Measurements from ENCODE around the gene ZDHHC5.
"Not testable (repeated sequence)": the region's sequence is repeated elsewhere in the genome, so short reads cannot be mapped to it uniquely, and the experiment has no call there.

DNA sequence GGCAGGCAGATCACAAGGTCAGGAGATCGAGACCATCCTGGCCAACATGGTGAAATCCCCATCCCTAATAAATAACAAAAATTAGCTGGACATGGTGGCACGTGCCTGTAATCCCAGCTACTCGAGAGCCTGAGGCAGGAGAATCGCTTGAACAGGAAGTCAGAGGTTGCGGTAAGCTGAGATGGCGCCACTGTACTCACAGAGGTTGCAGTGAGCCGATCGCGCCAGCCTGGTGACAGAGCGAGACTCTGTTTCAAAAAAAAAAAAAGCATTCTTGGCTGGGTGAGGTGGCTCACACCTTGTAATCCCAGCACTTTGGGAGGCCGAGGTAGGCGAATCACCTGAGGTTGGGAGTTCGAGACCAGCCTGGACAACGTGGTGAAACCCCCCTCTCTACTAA is 15.7 kb upstream of the ZDHHC5 start:
- TF ChIP-seq, protein P1, sequence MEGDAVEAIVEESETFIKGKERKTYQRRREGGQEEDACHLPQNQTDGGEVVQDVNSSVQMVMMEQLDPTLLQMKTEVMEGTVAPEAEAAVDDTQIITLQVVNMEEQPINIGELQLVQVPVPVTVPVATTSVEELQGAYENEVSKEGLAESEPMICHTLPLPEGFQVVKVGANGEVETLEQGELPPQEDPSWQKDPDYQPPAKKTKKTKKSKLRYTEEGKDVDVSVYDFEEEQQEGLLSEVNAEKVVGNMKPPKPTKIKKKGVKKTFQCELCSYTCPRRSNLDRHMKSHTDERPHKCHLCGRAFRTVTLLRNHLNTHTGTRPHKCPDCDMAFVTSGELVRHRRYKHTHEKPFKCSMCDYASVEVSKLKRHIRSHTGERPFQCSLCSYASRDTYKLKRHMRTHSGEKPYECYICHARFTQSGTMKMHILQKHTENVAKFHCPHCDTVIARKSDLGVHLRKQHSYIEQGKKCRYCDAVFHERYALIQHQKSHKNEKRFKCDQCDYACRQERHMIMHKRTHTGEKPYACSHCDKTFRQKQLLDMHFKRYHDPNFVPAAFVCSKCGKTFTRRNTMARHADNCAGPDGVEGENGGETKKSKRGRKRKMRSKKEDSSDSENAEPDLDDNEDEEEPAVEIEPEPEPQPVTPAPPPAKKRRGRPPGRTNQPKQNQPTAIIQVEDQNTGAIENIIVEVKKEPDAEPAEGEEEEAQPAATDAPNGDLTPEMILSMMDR (IDR thresholded peaks at IDR 0.05; ENCODE audit: borderline replicate concordance, extremely low read depth, low read length, poor library complexity, severe bottlenecking) = not testable (repeated sequence)
- TF ChIP-seq EZH2 (IDR thresholded peaks at IDR 0.05; ENCODE audit: borderline replicate concordance, low read depth, low read length, severe bottlenecking) = not testable (repeated sequence)

Measured in DND-41 (cell line).